DLD1 (cell line): ENCODE results near the gene PRAMEF11.

Experiments
- in situ Hi-C: cut with HindIII; loops from 2 replicates; pipeline ENCODE4 v1.10.0; 2017; ENCODE audit warnings: low sequenced_read_pairs

Gene PRAMEF11

DNA sequence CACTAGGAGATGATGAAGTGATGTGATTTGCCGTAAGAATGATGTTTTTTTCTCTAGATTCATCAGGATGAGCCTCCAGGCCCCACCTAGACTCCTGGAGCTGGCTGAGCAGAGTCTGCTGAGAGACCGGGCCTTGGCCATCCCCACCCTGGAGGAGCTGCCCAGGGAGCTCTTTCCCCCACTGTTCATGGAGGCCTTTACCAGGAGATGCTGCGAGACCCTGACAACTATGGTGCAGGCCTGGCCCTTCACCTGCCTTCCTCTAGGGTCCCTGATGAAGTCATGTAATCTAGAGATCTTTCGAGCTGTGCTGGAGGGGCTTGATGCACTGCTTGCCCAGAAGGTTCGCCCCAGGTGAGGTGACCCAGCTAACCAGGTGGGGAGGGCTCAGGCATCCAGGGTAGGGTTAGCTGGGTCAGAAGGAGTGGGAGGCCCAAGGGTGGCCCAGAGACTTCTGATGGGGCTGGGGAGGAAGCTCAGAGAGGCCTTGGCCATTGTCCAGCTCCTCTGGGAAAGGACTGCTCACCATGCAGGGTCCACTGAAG is 56.3 kb downstream of the PRAMEF11 start:
- in situ Hi-C loops, result no loop called here
